ENCODE data around the gene LIPF. TPM values are rescaled to one million over a fixed set of nuclear protein-coding genes. Genes with fewer than 3 reads are reported as not detected.

LIPF gene
- total RNA-seq, 1 experiment from 2014 or later, result not detected

- TF ChIP-seq ZNF281 (CRISPR knock-in tag; IDR thresholded peaks at IDR 0.05) (no peak), MAX (CRISPR knock-in tag; IDR thresholded peaks at IDR 0.05) (no peak), FOXJ3 (CRISPR knock-in tag; IDR thresholded peaks at IDR 0.05; ENCODE audit: borderline replicate concordance) (no peak), MXD4 (CRISPR knock-in tag; IDR thresholded peaks at IDR 0.05; ENCODE audit: borderline replicate concordance) (no peak), OVOL2 (CRISPR knock-in tag; IDR thresholded peaks at IDR 0.05; ENCODE audit: borderline replicate concordance) (no peak), ZNF396 (CRISPR knock-in tag; IDR thresholded peaks at IDR 0.05; ENCODE audit: borderline replicate concordance) (no peak), TEAD4 (CRISPR knock-in tag; IDR thresholded peaks at IDR 0.05) (no peak)
- TF ChIP-seq, protein P1, sequence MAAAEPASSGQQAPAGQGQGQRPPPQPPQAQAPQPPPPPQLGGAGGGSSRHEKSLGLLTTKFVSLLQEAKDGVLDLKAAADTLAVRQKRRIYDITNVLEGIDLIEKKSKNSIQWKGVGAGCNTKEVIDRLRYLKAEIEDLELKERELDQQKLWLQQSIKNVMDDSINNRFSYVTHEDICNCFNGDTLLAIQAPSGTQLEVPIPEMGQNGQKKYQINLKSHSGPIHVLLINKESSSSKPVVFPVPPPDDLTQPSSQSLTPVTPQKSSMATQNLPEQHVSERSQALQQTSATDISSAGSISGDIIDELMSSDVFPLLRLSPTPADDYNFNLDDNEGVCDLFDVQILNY (CRISPR knock-in tag; IDR thresholded peaks at IDR 0.05), result no peak
- TF ChIP-seq, protein P2, sequence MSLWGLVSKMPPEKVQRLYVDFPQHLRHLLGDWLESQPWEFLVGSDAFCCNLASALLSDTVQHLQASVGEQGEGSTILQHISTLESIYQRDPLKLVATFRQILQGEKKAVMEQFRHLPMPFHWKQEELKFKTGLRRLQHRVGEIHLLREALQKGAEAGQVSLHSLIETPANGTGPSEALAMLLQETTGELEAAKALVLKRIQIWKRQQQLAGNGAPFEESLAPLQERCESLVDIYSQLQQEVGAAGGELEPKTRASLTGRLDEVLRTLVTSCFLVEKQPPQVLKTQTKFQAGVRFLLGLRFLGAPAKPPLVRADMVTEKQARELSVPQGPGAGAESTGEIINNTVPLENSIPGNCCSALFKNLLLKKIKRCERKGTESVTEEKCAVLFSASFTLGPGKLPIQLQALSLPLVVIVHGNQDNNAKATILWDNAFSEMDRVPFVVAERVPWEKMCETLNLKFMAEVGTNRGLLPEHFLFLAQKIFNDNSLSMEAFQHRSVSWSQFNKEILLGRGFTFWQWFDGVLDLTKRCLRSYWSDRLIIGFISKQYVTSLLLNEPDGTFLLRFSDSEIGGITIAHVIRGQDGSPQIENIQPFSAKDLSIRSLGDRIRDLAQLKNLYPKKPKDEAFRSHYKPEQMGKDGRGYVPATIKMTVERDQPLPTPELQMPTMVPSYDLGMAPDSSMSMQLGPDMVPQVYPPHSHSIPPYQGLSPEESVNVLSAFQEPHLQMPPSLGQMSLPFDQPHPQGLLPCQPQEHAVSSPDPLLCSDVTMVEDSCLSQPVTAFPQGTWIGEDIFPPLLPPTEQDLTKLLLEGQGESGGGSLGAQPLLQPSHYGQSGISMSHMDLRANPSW (CRISPR knock-in tag; conservative IDR thresholded peaks at IDR 0.05; ENCODE audit: low read depth), result no peak
Measured at GRCh38 chr10:88652616-88653015, 11.6 kb upstream of the LIPF start (continued).

DNA sequence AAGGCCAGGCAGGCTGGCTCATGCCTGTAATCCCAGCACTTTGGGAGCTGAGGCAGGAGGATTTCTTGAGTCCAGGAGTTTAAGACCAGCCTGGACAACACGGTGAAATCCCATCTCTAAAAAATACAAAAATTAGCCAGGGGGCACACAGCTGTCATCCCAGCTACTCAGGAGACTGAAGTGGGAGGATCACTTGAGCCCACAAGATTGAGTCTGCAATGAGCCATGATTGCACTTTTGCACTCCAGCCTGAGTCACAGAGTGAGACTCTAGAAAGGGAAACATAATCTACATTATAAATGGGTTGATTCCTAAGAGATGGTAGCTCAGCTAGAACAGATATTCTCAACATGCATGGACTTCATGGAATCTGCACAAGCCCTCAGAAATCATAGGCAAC, 6.3 kb upstream of the LIPF start:
- Mint-ChIP-seq H3K36me3 (no peaks in the 10 kb centered on the region), H3K27ac (no peak overlapping the region), H3K4me3 (no peak overlapping the region), H3K27me3 (ENCODE audit: low read depth) (peaks cover 6% of the 10 kb centered on the region), H3K9me3 (no peaks in the 10 kb centered on the region), H3K4me1 (no peaks in the 10 kb centered on the region)
- ChIA-PET CTCF (interaction anchor here (0.6 to 1.6 kb wide), 2 partner anchors 45 to 75 kb away, joined by 3 to 5 read pairs; partner anchors contain the start of gene RNLS), POLR2A (no interaction called here)
- ATAC-seq (no peak), DNase-seq (ENCODE audit: low spot score) (no peak)
- TF ChIP-seq AFF4 (CRISPR knock-in tag; IDR thresholded peaks at IDR 0.05; ENCODE audit: borderline replicate concordance), result no peak
- TF ChIP-seq NFE2L1 (CRISPR knock-in tag; IDR thresholded peaks at IDR 0.05), result no peak
- TF ChIP-seq ZNF232 (CRISPR knock-in tag; IDR thresholded peaks at IDR 0.05), result no peak
- TF ChIP-seq, protein P3, sequence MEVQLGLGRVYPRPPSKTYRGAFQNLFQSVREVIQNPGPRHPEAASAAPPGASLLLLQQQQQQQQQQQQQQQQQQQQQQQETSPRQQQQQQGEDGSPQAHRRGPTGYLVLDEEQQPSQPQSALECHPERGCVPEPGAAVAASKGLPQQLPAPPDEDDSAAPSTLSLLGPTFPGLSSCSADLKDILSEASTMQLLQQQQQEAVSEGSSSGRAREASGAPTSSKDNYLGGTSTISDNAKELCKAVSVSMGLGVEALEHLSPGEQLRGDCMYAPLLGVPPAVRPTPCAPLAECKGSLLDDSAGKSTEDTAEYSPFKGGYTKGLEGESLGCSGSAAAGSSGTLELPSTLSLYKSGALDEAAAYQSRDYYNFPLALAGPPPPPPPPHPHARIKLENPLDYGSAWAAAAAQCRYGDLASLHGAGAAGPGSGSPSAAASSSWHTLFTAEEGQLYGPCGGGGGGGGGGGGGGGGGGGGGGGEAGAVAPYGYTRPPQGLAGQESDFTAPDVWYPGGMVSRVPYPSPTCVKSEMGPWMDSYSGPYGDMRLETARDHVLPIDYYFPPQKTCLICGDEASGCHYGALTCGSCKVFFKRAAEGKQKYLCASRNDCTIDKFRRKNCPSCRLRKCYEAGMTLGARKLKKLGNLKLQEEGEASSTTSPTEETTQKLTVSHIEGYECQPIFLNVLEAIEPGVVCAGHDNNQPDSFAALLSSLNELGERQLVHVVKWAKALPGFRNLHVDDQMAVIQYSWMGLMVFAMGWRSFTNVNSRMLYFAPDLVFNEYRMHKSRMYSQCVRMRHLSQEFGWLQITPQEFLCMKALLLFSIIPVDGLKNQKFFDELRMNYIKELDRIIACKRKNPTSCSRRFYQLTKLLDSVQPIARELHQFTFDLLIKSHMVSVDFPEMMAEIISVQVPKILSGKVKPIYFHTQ (CRISPR knock-in tag; IDR thresholded peaks at IDR 0.05), result no peak
- no peak for TF ChIP-seq TEAD4 (CRISPR knock-in tag; IDR thresholded peaks at IDR 0.05)
- no peak for TF ChIP-seq FOXP1 (CRISPR knock-in tag; IDR thresholded peaks at IDR 0.05; ENCODE audit: borderline replicate concordance)
- no peak for TF ChIP-seq ZNF138 (CRISPR knock-in tag; conservative IDR thresholded peaks at IDR 0.05)
- TF ChIP-seq ZNF281 (CRISPR knock-in tag; IDR thresholded peaks at IDR 0.05), result no peak
- TF ChIP-seq SMAD4 (CRISPR knock-in tag; IDR thresholded peaks at IDR 0.05), result no peak

Measured in WTC11 (cell line).